Adipocyte (in vitro differentiated cells): ENCODE measurements around the gene SPACA7.

Experiments used
- DNase-seq: peaks from one replicate; pipeline ENCODE4 v3.0.0-alpha.2; 2015; ENCODE audit warnings: low read depth
- H3K27me3 ChIP-seq: replicated peaks from 2 replicates; pipeline ENCODE4 v1.7.0; 2013; ENCODE audit warnings: mild to moderate bottlenecking, low read length, moderate library complexity; ENCODE audit not compliant: control insufficient read depth, insufficient read depth
- H3K36me3 ChIP-seq: 2 replicates; pipeline ENCODE4 v1.7.0; 2013; ENCODE audit warnings: low read length, mild to moderate bottlenecking, moderate library complexity; ENCODE audit not compliant: control insufficient read depth, insufficient read depth, severe bottlenecking
- H3K4me1 ChIP-seq: 2 replicates; pipeline ENCODE4 v1.7.0; 2013; ENCODE audit warnings: mild to moderate bottlenecking, low read length, moderate library complexity; ENCODE audit not compliant: control insufficient read depth, insufficient read depth
- H3K4me3 ChIP-seq: 2 replicates; pipeline ENCODE4 v1.7.0; 2013; ENCODE audit warnings: mild to moderate bottlenecking, low read length, moderate library complexity
- H3K9ac ChIP-seq: 2 replicates; pipeline ENCODE4 v1.7.0; 2013; ENCODE audit warnings: mild to moderate bottlenecking, low read length, moderate library complexity
- H3K9me3 ChIP-seq: 2 replicates; pipeline ENCODE4 v1.7.0; 2013; ENCODE audit warnings: mild to moderate bottlenecking, low read length, moderate library complexity; ENCODE audit not compliant: control insufficient read depth

The SPACA7 gene

GRCh38 chr13:112449545-112449930 lies 73.4 kb downstream of the SPACA7 start:
- no peak for DNase-seq
- H3K4me3 ChIP-seq, result no peak overlapping the region
- peaks cover 27% of the 10 kb centered on the region for H3K27me3 ChIP-seq

GRCh38 chr13:112450118-112450903 lies 74.2 kb downstream of the SPACA7 start:
- H3K27me3 ChIP-seq, result peaks cover 20% of the 10 kb centered on the region
- no peak for DNase-seq
- no peak overlapping the region for H3K4me3 ChIP-seq
- no peaks in the 10 kb centered on the region for H3K4me1 ChIP-seq
- no peaks in the 10 kb centered on the region for H3K36me3 ChIP-seq
- no peak overlapping the region for H3K9ac ChIP-seq
- no peaks in the 10 kb centered on the region for H3K9me3 ChIP-seq

More at GRCh38 chr13:112449545-112449930, 73.4 kb downstream of the SPACA7 start:
- Histone ChIP-seq H3K9ac (no peak overlapping the region), H3K4me1 (no peaks in the 10 kb centered on the region), H3K9me3 (no peaks in the 10 kb centered on the region), H3K36me3 (no peaks in the 10 kb centered on the region)

GRCh38 chr13:112450904-112451240 lies 74.7 kb downstream of the SPACA7 start:
- no peak overlapping the region for H3K9ac ChIP-seq
- H3K9me3 ChIP-seq, result no peaks in the 10 kb centered on the region
- no peak overlapping the region for H3K4me3 ChIP-seq
- peaks cover 17% of the 10 kb centered on the region for H3K27me3 ChIP-seq
- H3K4me1 ChIP-seq, result no peaks in the 10 kb centered on the region
- DNase-seq, result no peak
- no peaks in the 10 kb centered on the region for H3K36me3 ChIP-seq

- Histone ChIP-seq H3K4me1 (no peaks in the 10 kb centered on the region), H3K4me3 (no peak overlapping the region), H3K9me3 (no peaks in the 10 kb centered on the region), H3K27me3 (peaks cover 16% of the 10 kb centered on the region), H3K9ac (no peak overlapping the region), H3K36me3 (no peaks in the 10 kb centered on the region)
- DNase-seq, result no peak
Observed at GRCh38 chr13:112451512-112452379, 75.6 kb downstream of the SPACA7 start.

GRCh38 chr13:112452380-112453206 lies 76.4 kb downstream of the SPACA7 start:
- no peak for DNase-seq
- Histone ChIP-seq H3K27me3 (peaks cover 10% of the 10 kb centered on the region), H3K36me3 (no peaks in the 10 kb centered on the region), H3K4me1 (no peaks in the 10 kb centered on the region), H3K9me3 (no peaks in the 10 kb centered on the region), H3K4me3 (no peak overlapping the region), H3K9ac (no peak overlapping the region)

GRCh38 chr13:112453207-112453829 lies 77.2 kb downstream of the SPACA7 start:
- H3K4me1 ChIP-seq, result no peaks in the 10 kb centered on the region
- H3K9ac ChIP-seq, result no peak overlapping the region
- H3K4me3 ChIP-seq, result no peak overlapping the region
- H3K27me3 ChIP-seq, result peaks cover 6% of the 10 kb centered on the region
- no peaks in the 10 kb centered on the region for H3K36me3 ChIP-seq
- DNase-seq, result no peak
- H3K9me3 ChIP-seq, result no peaks in the 10 kb centered on the region

GRCh38 chr13:112453874-112454647 lies 77.9 kb downstream of the SPACA7 start:
- Histone ChIP-seq H3K27me3 (no peaks in the 10 kb centered on the region), H3K36me3 (no peaks in the 10 kb centered on the region)

GRCh38 chr13:112454648-112455334 lies 78.6 kb downstream of the SPACA7 start:
- Histone ChIP-seq H3K36me3 (no peaks in the 10 kb centered on the region), H3K27me3 (no peaks in the 10 kb centered on the region), H3K4me1 (no peaks in the 10 kb centered on the region), H3K9me3 (peaks cover 7% of the 10 kb centered on the region), H3K4me3 (no peak overlapping the region), H3K9ac (no peak overlapping the region)
- DNase-seq, result no peak

More at GRCh38 chr13:112453874-112454647, 77.9 kb downstream of the SPACA7 start:
- Histone ChIP-seq H3K9ac (no peak overlapping the region), H3K4me1 (no peaks in the 10 kb centered on the region), H3K9me3 (peaks cover 5% of the 10 kb centered on the region), H3K4me3 (no peak overlapping the region)
- no peak for DNase-seq

- no peak overlapping the region for H3K9ac ChIP-seq
- peaks cover 10% of the 10 kb centered on the region for H3K9me3 ChIP-seq
- H3K27me3 ChIP-seq, result no peaks in the 10 kb centered on the region
- no peaks in the 10 kb centered on the region for H3K36me3 ChIP-seq
- no peak for DNase-seq
- no peaks in the 10 kb centered on the region for H3K4me1 ChIP-seq
- no peak overlapping the region for H3K4me3 ChIP-seq
Observed at GRCh38 chr13:112455476-112456059, 79.4 kb downstream of the SPACA7 start.
